ENCODE data around the gene CCNH.

DNA sequence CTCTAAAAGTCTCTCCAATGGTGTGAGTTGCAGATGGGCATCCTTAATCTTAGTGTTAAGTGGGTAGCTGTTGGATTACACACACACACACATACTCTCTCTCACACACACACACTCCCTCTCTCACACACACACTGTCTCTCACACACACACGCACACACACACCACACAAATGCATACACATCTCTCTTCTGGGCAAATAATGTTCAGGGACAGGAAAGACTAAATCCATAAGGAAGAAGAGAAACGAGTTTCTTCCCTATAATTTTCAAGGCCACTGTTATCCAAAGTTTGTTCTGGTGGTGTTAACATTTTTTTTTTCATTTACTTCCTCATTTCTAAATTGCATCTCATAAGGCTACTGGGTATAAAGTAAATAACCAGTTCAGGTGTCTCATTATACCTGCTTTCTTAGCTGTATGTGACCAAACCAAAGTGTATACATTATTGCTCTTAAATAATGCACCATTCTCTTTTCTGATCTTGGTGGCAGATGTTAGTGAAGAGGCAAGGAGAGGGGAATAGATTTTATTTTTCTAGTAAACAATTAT, 22.5 kb upstream of the CCNH start:
- TF ChIP-seq, protein P1, sequence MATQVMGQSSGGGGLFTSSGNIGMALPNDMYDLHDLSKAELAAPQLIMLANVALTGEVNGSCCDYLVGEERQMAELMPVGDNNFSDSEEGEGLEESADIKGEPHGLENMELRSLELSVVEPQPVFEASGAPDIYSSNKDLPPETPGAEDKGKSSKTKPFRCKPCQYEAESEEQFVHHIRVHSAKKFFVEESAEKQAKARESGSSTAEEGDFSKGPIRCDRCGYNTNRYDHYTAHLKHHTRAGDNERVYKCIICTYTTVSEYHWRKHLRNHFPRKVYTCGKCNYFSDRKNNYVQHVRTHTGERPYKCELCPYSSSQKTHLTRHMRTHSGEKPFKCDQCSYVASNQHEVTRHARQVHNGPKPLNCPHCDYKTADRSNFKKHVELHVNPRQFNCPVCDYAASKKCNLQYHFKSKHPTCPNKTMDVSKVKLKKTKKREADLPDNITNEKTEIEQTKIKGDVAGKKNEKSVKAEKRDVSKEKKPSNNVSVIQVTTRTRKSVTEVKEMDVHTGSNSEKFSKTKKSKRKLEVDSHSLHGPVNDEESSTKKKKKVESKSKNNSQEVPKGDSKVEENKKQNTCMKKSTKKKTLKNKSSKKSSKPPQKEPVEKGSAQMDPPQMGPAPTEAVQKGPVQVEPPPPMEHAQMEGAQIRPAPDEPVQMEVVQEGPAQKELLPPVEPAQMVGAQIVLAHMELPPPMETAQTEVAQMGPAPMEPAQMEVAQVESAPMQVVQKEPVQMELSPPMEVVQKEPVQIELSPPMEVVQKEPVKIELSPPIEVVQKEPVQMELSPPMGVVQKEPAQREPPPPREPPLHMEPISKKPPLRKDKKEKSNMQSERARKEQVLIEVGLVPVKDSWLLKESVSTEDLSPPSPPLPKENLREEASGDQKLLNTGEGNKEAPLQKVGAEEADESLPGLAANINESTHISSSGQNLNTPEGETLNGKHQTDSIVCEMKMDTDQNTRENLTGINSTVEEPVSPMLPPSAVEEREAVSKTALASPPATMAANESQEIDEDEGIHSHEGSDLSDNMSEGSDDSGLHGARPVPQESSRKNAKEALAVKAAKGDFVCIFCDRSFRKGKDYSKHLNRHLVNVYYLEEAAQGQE (IDR thresholded peaks at IDR 0.05; ENCODE audit: low read depth, low read length) = no peak
- TF ChIP-seq, protein P2, sequence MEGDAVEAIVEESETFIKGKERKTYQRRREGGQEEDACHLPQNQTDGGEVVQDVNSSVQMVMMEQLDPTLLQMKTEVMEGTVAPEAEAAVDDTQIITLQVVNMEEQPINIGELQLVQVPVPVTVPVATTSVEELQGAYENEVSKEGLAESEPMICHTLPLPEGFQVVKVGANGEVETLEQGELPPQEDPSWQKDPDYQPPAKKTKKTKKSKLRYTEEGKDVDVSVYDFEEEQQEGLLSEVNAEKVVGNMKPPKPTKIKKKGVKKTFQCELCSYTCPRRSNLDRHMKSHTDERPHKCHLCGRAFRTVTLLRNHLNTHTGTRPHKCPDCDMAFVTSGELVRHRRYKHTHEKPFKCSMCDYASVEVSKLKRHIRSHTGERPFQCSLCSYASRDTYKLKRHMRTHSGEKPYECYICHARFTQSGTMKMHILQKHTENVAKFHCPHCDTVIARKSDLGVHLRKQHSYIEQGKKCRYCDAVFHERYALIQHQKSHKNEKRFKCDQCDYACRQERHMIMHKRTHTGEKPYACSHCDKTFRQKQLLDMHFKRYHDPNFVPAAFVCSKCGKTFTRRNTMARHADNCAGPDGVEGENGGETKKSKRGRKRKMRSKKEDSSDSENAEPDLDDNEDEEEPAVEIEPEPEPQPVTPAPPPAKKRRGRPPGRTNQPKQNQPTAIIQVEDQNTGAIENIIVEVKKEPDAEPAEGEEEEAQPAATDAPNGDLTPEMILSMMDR (IDR thresholded peaks at IDR 0.05) = no peak
